ENCODE results near the gene MOB3B.

The MOB3B gene

DNA sequence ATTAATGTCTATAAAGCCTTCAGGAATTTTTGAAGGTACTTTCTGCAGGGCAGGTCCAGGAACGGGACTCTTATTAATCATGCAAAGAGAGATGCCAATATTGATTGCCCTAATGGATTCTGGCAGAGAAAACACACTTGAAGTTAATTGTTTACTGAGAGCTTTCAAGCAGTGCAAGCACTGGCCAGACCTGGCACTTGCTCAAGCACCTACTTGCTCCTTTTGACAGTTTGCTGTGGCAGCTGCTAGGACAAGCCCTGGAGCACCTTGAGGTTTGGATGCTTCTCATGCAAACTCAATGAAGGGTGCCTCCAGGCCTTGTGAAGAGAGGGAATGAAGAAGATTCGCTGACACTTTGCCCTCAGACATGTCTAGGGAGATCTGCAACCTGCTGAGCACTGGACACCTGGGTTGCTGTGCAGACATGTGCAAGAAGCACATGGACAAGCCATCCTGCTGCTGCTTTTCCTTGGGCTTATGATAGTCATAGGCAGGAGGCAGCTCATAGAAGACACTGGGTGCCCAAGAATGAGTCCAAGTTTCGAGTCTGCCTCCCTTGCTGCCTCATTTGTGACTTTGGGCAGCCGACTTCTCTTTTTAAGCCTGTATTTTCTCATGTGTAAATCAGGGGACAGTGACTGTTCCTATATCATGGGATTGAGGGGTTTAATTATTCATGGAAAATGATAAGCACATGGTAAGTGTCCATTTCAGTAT is 143.8 kb downstream of the MOB3B start:
- DNase-seq = no peak

- no peak for DNase-seq
These were observed 145.2 kb downstream of the MOB3B start for GRCh38 chr9:27384262-27385014.

- DNase-seq = no peak
These were observed 146.1 kb downstream of the MOB3B start for GRCh38 chr9:27383524-27383923.

DNA sequence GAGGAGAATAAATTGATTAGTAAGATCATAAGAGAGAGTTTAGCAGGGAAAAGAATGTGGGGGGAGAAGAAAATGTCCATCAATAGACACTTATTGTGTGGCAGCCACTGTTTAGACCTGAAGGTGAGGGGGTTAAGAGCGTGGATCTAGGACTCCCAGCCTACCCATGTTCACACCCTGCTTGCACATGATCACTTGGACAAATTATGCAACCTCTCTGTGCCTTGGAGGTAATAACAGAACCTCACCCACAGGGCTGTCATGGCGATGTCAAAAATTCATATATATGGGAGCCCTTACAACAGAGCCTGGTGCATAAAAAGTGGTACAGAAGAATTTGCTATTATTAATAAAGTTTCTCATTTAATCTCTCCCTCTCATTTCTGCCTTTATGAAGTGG is 146.6 kb downstream of the MOB3B start:
- no peak for DNase-seq

- no peak for DNase-seq
These were observed 147.3 kb downstream of the MOB3B start for GRCh38 chr9:27382308-27382707.

GRCh38 chr9:27379311-27380251 is 150.0 kb downstream of the MOB3B start:
- no peak for DNase-seq

GRCh38 chr9:27377811-27378456 is 151.7 kb downstream of the MOB3B start:
- DNase-seq = no peak

- DNase-seq = no peak
These were observed 152.3 kb downstream of the MOB3B start for GRCh38 chr9:27377147-27377807.

DNA sequence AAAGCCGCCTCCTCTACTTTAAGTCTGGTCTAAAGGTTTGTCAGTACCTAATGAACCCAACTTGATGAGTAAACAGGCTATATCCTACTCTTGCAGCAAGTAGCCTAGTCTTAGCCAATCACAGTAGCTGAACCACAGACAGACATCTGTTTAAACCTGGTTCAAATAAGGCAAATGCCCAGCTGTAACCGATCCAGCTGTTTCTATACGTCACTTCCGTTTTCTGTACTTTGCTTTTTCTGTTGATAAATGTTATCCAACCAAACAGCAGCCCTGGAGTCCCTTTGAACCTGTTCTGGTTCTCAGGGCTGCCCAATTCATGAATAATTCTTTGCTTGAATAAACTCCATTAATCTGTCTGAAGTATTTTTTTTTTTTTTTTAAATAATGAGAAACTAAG is 155.8 kb downstream of the MOB3B start:
- no peak for DNase-seq

GRCh38 chr9:27372615-27373014 is 157.0 kb downstream of the MOB3B start:
- no peak for DNase-seq

DNA sequence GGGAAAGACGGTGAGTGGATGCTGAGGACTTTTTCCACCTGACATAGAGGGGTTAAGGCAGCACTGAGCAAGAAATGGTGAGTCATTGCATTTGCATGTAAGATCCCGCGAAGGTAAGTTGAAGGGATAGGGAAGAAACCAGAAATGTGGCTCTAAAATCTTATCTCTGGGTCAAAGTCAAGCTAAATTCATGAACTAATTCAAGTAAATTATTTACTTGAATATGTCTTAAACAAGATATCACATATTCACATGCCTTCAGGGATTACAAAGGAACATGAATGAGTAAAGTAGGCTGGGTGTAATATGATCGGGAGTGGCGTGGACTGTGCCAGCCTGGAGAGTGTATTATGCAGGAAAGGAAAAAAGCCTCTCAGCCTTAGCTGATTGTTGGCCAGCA is 158.2 kb downstream of the MOB3B start:
- DNase-seq = no peak

- DNase-seq = no peak
These were observed 160.0 kb downstream of the MOB3B start for GRCh38 chr9:27369591-27369990.

DNA sequence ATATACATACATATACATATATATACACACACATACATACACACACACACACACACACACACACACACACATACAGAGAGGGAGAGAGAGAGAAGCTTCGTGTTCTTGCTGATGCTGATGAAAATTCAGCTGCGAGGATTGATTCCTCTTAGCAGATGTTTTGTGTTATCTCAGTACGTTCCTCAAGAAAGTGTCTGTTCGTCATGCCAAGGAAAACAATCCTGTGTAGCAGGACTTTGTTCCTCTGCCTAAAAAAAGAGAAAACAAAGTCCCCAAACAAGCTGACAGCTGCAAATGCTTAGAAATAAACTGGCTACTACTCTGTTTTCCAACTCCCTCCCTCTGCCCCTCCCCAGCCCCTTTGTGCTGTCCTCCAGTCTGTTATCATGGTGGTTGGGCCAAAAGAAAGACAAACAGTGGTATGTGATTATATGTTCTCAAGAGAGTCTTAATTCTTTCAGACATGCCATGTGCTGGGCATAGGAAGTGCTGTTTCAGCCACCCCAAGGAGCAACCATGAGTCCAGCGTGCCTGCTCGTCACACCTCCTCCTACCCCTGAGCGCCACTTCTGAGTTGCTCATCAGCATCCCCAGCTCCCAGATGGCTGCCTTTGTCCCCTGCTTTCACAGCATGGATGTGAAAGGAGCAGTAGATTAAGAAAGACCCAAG is 161.2 kb downstream of the MOB3B start:
- peak; percentile 44 for DNase-seq

DNA sequence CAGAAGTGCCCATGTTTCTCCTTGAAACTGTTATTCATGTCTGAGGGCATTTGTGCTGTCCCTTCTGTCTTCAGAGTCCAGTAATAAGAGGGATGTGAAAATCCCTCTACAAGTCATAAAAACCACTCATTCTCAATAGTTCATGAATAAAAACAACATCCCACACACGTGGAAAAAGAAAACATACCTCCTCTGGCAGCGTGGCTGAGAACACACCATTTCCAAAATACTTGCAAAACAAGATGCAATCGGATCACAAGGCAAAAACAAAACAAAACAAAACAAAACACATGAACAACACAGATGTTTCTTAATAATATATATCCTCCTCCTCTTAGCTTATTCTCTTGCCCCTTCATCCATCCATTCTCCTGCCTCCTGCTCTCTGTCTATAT is 161.7 kb downstream of the MOB3B start:
- no peak for DNase-seq

GRCh38 chr9:27367175-27367798 is 162.3 kb downstream of the MOB3B start:
- no peak for DNase-seq

DNA sequence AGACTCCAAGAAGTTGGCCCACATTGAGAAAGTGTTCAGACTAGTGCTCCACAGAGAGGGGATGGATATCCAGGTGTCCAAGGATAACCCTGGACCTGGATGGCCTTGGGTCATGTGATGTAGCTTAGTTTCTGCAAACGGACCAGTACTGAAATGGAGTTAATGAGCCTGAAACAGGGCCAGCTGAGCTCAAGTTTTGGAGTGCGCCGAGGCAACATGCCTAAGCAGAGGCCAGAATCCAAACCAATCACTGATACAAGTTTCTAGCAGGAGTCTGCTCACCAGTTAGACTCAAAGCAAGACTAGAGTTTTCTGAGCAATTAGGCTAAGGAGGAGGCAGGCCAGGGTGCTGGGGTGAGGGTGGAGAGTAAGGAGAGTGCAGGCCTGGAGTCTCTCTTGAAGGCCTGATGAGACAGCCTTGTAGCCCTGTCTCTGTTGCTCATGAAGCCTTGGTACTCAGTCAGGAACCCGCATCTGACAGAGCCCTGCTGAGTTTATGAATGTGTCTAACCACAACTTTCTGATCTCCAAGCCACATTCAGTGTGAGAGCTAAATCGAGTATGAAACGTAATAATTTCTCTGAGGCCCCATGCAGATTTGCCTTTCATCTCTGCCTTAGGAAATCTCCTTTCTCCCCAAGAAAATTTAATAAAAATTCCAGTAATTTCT is 163.8 kb downstream of the MOB3B start:
- DNase-seq = peak; percentile 41

DNA sequence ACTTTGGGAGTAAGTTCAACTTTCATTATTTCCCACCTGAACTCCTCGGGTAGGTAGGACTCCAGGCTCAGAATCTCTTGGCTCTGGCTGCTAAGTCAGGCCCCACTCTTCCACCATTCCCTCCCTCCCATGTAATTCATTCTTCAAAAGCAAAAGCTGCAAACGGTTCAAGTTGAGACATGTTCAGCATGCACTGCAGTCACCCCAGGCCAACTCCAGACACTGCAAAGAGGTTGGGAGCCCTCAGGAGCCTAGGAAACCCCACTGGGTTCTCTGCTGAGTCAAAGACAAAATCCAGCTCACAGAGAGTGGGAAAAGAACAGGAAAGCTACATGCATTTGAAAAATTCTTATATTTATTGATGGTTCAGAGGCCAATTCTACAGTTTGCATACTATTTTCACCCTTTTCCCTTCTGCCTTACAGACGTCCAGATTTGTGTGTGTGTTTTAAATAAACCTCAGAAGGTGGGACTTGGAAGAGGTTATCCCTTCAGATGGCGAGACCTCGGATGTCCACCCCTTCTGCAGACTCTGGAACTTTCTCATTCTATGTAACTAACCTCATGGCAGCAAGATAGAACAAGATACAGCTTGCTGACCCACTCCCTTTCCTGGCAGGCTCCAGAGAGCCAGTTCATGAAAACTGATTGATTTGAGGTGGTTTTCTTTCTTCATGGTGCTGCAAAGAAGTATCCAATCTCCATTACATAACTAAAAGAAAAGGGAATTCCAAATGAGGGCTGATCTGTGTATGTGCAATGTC is 167.0 kb downstream of the MOB3B start:
- DNase-seq = no peak

DNA sequence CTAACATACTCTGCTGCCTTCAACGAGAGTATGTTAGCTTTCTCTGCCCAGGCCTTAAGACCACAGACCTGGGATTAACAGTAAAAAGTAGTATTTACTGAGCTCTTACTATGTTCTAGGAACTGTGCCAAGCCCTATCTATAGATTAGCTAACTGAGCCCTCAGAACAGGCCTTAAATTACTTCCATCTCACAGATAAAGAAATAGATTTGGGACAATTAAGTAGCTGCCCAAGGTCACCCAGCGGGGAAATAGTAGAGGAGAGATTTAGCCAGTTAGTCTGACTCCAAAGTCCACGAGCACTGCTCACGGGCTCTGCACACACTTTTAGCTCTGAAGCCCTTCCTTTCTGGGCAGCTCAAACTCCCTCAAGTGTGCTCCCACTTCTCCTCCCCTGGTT is 168.1 kb downstream of the MOB3B start:
- no peak for DNase-seq

- no peak for DNase-seq
These were observed 169.9 kb downstream of the MOB3B start for GRCh38 chr9:27359763-27360162.

DNA sequence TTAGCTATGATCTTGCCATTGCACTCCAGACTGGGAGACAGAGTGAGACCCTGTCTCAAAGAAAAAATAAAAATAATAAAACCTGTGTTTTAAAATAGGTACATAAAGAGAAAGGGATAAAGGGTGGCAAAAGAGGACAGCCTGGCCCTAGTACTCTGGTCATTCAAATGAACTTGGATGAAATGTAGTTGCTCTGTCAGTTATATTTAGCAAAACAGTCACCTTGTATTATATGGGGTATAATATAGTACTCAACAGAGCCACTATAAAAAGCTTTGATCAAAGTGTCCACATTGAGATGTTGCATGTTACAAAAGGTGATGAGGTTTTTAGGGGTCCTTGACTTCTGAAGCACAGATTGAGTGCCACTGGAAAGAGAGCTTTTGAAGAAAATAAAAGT is 171.6 kb downstream of the MOB3B start:
- DNase-seq = no peak
